HG03108 (cell line): ENCODE data around the gene TAF5L.
"Not testable (repeated sequence)": the region's sequence is repeated elsewhere in the genome, so short reads cannot be mapped to it uniquely, and the experiment has no call there.

Source experiments
- ATAC-seq: cut with Tn5 transposase; IDR thresholded peaks from one replicate; pipeline ENCODE4 v1.9.1; 2021; ENCODE audit warnings: moderate library complexity; ENCODE audit not compliant: unreplicated experiment

The TAF5L gene

GRCh38 chr1:229642970-229643369 is 17.0 kb upstream of the TAF5L start:
- no peak for ATAC-seq

GRCh38 chr1:229642376-229642775 is 16.5 kb upstream of the TAF5L start:
- ATAC-seq, result no peak

GRCh38 chr1:229641306-229641705 is 15.4 kb upstream of the TAF5L start:
- no peak for ATAC-seq

- ATAC-seq, result no peak
Observed at GRCh38 chr1:229640455-229640854, 14.5 kb upstream of the TAF5L start.

- ATAC-seq, result no peak
Observed at GRCh38 chr1:229637746-229638145, 11.8 kb upstream of the TAF5L start.

- ATAC-seq, result no peak
Observed at GRCh38 chr1:229636042-229636441, 10.1 kb upstream of the TAF5L start.

GRCh38 chr1:229631966-229632365 is 6.0 kb upstream of the TAF5L start:
- no peak for ATAC-seq

- ATAC-seq, result no peak
Observed at GRCh38 chr1:229631148-229631547, 5.2 kb upstream of the TAF5L start.

- no peak for ATAC-seq
Observed at GRCh38 chr1:229629261-229629660, 3.3 kb upstream of the TAF5L start.

GRCh38 chr1:229627003-229627402 is 1.1 kb upstream of the TAF5L start:
- ATAC-seq, result no peak

- peak; percentile 37 for ATAC-seq
Observed at GRCh38 chr1:229625071-229625914, 629 bp downstream of the TAF5L start.

- no peak for ATAC-seq
Observed at GRCh38 chr1:229624521-229625070, 1.3 kb downstream of the TAF5L start.

GRCh38 chr1:229623838-229624237 is 2.1 kb downstream of the TAF5L start:
- no peak for ATAC-seq

- ATAC-seq, result no peak
Observed at GRCh38 chr1:229623225-229623624, 2.7 kb downstream of the TAF5L start.

GRCh38 chr1:229622641-229623120 is 3.2 kb downstream of the TAF5L start:
- ATAC-seq, result not testable (repeated sequence)

GRCh38 chr1:229621663-229622062 is 4.3 kb downstream of the TAF5L start:
- ATAC-seq, result no peak

GRCh38 chr1:229620876-229621275 is 5.0 kb downstream of the TAF5L start:
- no peak for ATAC-seq

GRCh38 chr1:229619614-229620013 is 6.3 kb downstream of the TAF5L start:
- no peak for ATAC-seq

GRCh38 chr1:229619002-229619401 is 6.9 kb downstream of the TAF5L start:
- ATAC-seq, result no peak

- no peak for ATAC-seq
Observed at GRCh38 chr1:229617351-229618100, 8.4 kb downstream of the TAF5L start.

- ATAC-seq, result no peak
Observed at GRCh38 chr1:229614701-229615100, 11.2 kb downstream of the TAF5L start.

GRCh38 chr1:229613938-229614337 is 12.0 kb downstream of the TAF5L start:
- ATAC-seq, result no peak
